ENCODE data around the gene TBL1XR1. TPM values are rescaled to one million over a fixed set of nuclear protein-coding genes. Genes with fewer than 3 reads are reported as not detected.
A peak's percentile ranks its signal among the peaks of the same experiment; 100 is the strongest.

The TBL1XR1 gene
- 100 to 1,000 TPM; 143 to 214 TPM for total RNA-seq

GRCh38 chr3:177197041-177197726 lies at the start of gene TBL1XR1:
Gene TBL1XR1, minus strand, starts transcription at chr3:177197482. Its CDS starts 132,505 bp downstream, at chr3:177064977.
- H3K36me3 Mint-ChIP-seq, result peaks cover 28% of the 10 kb centered on the region
- ATAC-seq, result peak; percentile 59

GRCh38 chr3:177245250-177245649 lies 48.0 kb upstream of the TBL1XR1 start:
- Mint-ChIP-seq H3K27me3 (no peaks in the 10 kb centered on the region), H3K4me3 (no peak overlapping the region), H3K36me3 (no peaks in the 10 kb centered on the region), H3K4me1 (no peaks in the 10 kb centered on the region), H3K27ac (no peak overlapping the region), H3K9me3 (ENCODE audit: low read depth) (peaks cover 4% of the 10 kb centered on the region)
- CTCF ChIA-PET, result no interaction called here
- ATAC-seq (no peak), DNase-seq (no peak)

More at GRCh38 chr3:177197041-177197726, at the start of gene TBL1XR1:
- Mint-ChIP-seq H3K9me3 (ENCODE audit: low read depth) (no peaks in the 10 kb centered on the region), H3K4me3 (peak within 1 kb of the TSS; percentile 95), H3K4me1 (peaks cover 54% of the 10 kb centered on the region), H3K27me3 (no peaks in the 10 kb centered on the region), H3K27ac (peak within 1 kb of the TSS; percentile 95)
- peak; percentile 91 for DNase-seq
- CTCF ChIA-PET, result interaction anchor here (0.7 to 5.2 kb wide), 4 partner anchors 145 to 581 kb away, joined by 3 to 45 read pairs (median 3); no protein-coding TSS in a partner anchor

- H3K36me3 Mint-ChIP-seq, result no peaks in the 10 kb centered on the region
- no peaks in the 10 kb centered on the region for H3K4me1 Mint-ChIP-seq
- no peaks in the 10 kb centered on the region for H3K27me3 Mint-ChIP-seq
- no peak for DNase-seq
- no peak for ATAC-seq
- no peak overlapping the region for H3K27ac Mint-ChIP-seq
- no peak overlapping the region for H3K4me3 Mint-ChIP-seq
- peaks cover 4% of the 10 kb centered on the region for H3K9me3 Mint-ChIP-seq (ENCODE audit: low read depth)
- CTCF ChIA-PET, result no interaction called here
Observed at GRCh38 chr3:177244606-177245005, 47.3 kb upstream of the TBL1XR1 start.

- H3K27ac Mint-ChIP-seq, result no peak overlapping the region
- ATAC-seq (no peak), DNase-seq (no peak)
- CTCF ChIA-PET, result no interaction called here
- no peaks in the 10 kb centered on the region for H3K27me3 Mint-ChIP-seq
- H3K36me3 Mint-ChIP-seq, result no peaks in the 10 kb centered on the region
- no peaks in the 10 kb centered on the region for H3K9me3 Mint-ChIP-seq (ENCODE audit: low read depth)
- no peak overlapping the region for H3K4me3 Mint-ChIP-seq
- peaks cover 5% of the 10 kb centered on the region for H3K4me1 Mint-ChIP-seq
Observed at GRCh38 chr3:177238686-177239216, 41.5 kb upstream of the TBL1XR1 start.

GRCh38 chr3:177237206-177237605 lies 39.9 kb upstream of the TBL1XR1 start:
- Mint-ChIP-seq H3K36me3 (no peaks in the 10 kb centered on the region), H3K27ac (no peak overlapping the region), H3K4me3 (no peak overlapping the region), H3K4me1 (peaks cover 5% of the 10 kb centered on the region), H3K9me3 (ENCODE audit: low read depth) (no peaks in the 10 kb centered on the region), H3K27me3 (no peaks in the 10 kb centered on the region)
- ATAC-seq (no peak), DNase-seq (no peak)
- CTCF ChIA-PET, result no interaction called here

GRCh38 chr3:177236704-177237103 lies 39.4 kb upstream of the TBL1XR1 start:
- Mint-ChIP-seq H3K27me3 (no peaks in the 10 kb centered on the region), H3K4me3 (no peak overlapping the region), H3K27ac (no peak overlapping the region), H3K36me3 (no peaks in the 10 kb centered on the region), H3K4me1 (peaks cover 5% of the 10 kb centered on the region), H3K9me3 (ENCODE audit: low read depth) (no peaks in the 10 kb centered on the region)
- CTCF ChIA-PET, result no interaction called here
- no peak for DNase-seq
- ATAC-seq, result no peak

- ATAC-seq (no peak), DNase-seq (no peak)
- H3K9me3 Mint-ChIP-seq (ENCODE audit: low read depth), result peaks cover 2% of the 10 kb centered on the region
- H3K27ac Mint-ChIP-seq, result no peak overlapping the region
- CTCF ChIA-PET, result no interaction called here
- no peaks in the 10 kb centered on the region for H3K27me3 Mint-ChIP-seq
- H3K4me1 Mint-ChIP-seq, result peaks cover 5% of the 10 kb centered on the region
- no peak overlapping the region for H3K4me3 Mint-ChIP-seq
- peaks cover 1% of the 10 kb centered on the region for H3K36me3 Mint-ChIP-seq
Observed at GRCh38 chr3:177234121-177234520, 36.8 kb upstream of the TBL1XR1 start.

- peaks cover 6% of the 10 kb centered on the region for H3K9me3 Mint-ChIP-seq (ENCODE audit: low read depth)
- DNase-seq (no peak), ATAC-seq (no peak)
- no peaks in the 10 kb centered on the region for H3K4me1 Mint-ChIP-seq
- CTCF ChIA-PET, result interaction anchor here (1.2 kb wide), 1 partner anchor 57 kb away, joined by 3 read pairs; no protein-coding TSS in a partner anchor
- H3K27me3 Mint-ChIP-seq, result no peaks in the 10 kb centered on the region
- no peak overlapping the region for H3K4me3 Mint-ChIP-seq
- H3K27ac Mint-ChIP-seq, result no peak overlapping the region
- peaks cover 1% of the 10 kb centered on the region for H3K36me3 Mint-ChIP-seq
Observed at GRCh38 chr3:177231242-177231641, 34.0 kb upstream of the TBL1XR1 start.

- DNase-seq (no peak), ATAC-seq (no peak)
- CTCF ChIA-PET, result interaction anchor here (1.2 kb wide), 1 partner anchor 58 kb away, joined by 3 read pairs; no protein-coding TSS in a partner anchor
- H3K9me3 Mint-ChIP-seq (ENCODE audit: low read depth), result peaks cover 6% of the 10 kb centered on the region
- H3K27ac Mint-ChIP-seq, result no peak overlapping the region
- H3K27me3 Mint-ChIP-seq, result no peaks in the 10 kb centered on the region
- H3K4me3 Mint-ChIP-seq, result no peak overlapping the region
- no peaks in the 10 kb centered on the region for H3K4me1 Mint-ChIP-seq
- peaks cover 1% of the 10 kb centered on the region for H3K36me3 Mint-ChIP-seq
Observed at GRCh38 chr3:177230641-177231040, 33.4 kb upstream of the TBL1XR1 start.

GRCh38 chr3:177229791-177230190 lies 32.5 kb upstream of the TBL1XR1 start:
- CTCF ChIA-PET, result no interaction called here

GRCh38 chr3:177228601-177229190 lies 31.4 kb upstream of the TBL1XR1 start:
- ATAC-seq, result no peak
- Mint-ChIP-seq H3K4me3 (no peak overlapping the region), H3K36me3 (peaks cover 1% of the 10 kb centered on the region), H3K27ac (no peak overlapping the region), H3K4me1 (peaks cover 8% of the 10 kb centered on the region), H3K9me3 (ENCODE audit: low read depth) (peaks cover 6% of the 10 kb centered on the region), H3K27me3 (no peaks in the 10 kb centered on the region)
- DNase-seq, result no peak
- CTCF ChIA-PET, result no interaction called here

More at GRCh38 chr3:177229791-177230190, 32.5 kb upstream of the TBL1XR1 start:
- no peak for DNase-seq
- ATAC-seq, result no peak
- no peaks in the 10 kb centered on the region for H3K27me3 Mint-ChIP-seq
- H3K4me1 Mint-ChIP-seq, result peaks cover under 1% of the 10 kb centered on the region
- no peak overlapping the region for H3K27ac Mint-ChIP-seq
- peaks cover 6% of the 10 kb centered on the region for H3K9me3 Mint-ChIP-seq (ENCODE audit: low read depth)
- peaks cover 1% of the 10 kb centered on the region for H3K36me3 Mint-ChIP-seq
- H3K4me3 Mint-ChIP-seq, result no peak overlapping the region

GRCh38 chr3:177224414-177224813 lies 27.1 kb upstream of the TBL1XR1 start:
- DNase-seq (no peak), ATAC-seq (peak; percentile 70)
- no peak overlapping the region for H3K27ac Mint-ChIP-seq
- no peaks in the 10 kb centered on the region for H3K36me3 Mint-ChIP-seq
- no peaks in the 10 kb centered on the region for H3K27me3 Mint-ChIP-seq
- peaks cover 6% of the 10 kb centered on the region for H3K9me3 Mint-ChIP-seq (ENCODE audit: low read depth)
- H3K4me3 Mint-ChIP-seq, result no peak overlapping the region
- CTCF ChIA-PET, result no interaction called here
- peaks cover 14% of the 10 kb centered on the region for H3K4me1 Mint-ChIP-seq

GRCh38 chr3:177221744-177222143 lies 24.5 kb upstream of the TBL1XR1 start:
- CTCF ChIA-PET, result no interaction called here
- Mint-ChIP-seq H3K36me3 (no peaks in the 10 kb centered on the region), H3K4me1 (peaks cover 14% of the 10 kb centered on the region), H3K27me3 (no peaks in the 10 kb centered on the region), H3K27ac (no peak overlapping the region), H3K9me3 (ENCODE audit: low read depth) (no peaks in the 10 kb centered on the region), H3K4me3 (no peak overlapping the region)
- DNase-seq, result no peak
- no peak for ATAC-seq

Measured in activated CD8-positive, alpha-beta memory T cell treated with anti-CD3 and anti-CD28 coated beads, Interleukin-2, amount 10 ng/mL, durations not matched to agents 7 days and 5 days (primary cell).